Heart right ventricle (tissue), 16 donors: ENCODE results near the gene SLC35F3. TPM values are rescaled to one million over a fixed set of nuclear protein-coding genes. Genes with fewer than 3 reads are reported as not detected.

ENCODE experiments used
- ATAC-seq, 8 donors: fragments of 200-7000 bp; cut with Tn5 transposase; one replicate each; pipeline ENCODE4 v1.9.1; 2020; ENCODE audit warnings: mild to moderate bottlenecking in 8 of 8, moderate library complexity in 8 of 8, moderate number of reproducible peaks in 1 of 8
- DNase-seq, 2 donors: peaks; one replicate each; pipeline ENCODE4 v3.0.0-alpha.2; 2020
- H3K27ac ChIP-seq, 10 donors: fragments of 200-600 bp; sonication (generic) in 2 of 10; one replicate each; pipeline versions ENCODE4 v1.5.0 to v1.8.0; 2020 to 2022; ENCODE audit warnings: mild to moderate bottlenecking in 3 of 10
- H3K27me3 ChIP-seq, 7 donors: fragments of 200-600 bp; one replicate each; pipeline ENCODE4 v1.8.0; 2021 to 2022; ENCODE audit warnings: mild to moderate bottlenecking in 2 of 7
- H3K36me3 ChIP-seq, 9 donors: fragments of 200-600 bp; sonication (generic) in 1 of 9; one replicate each; pipeline versions ENCODE4 v1.5.0 to v1.8.0; 2020 to 2022; ENCODE audit warnings: mild to moderate bottlenecking in 2 of 9
- H3K4me1 ChIP-seq, 9 donors: fragments of 200-600 bp; sonication (generic) in 1 of 9; one replicate each; pipeline versions ENCODE4 v1.5.0 to v1.8.0; 2020 to 2022; ENCODE audit warnings: mild to moderate bottlenecking in 4 of 9
- H3K4me3 ChIP-seq, 10 donors: fragments of 200-600 bp; sonication (generic) in 2 of 10; one replicate each; pipeline versions ENCODE4 v1.5.0 to v1.8.0; 2020 to 2022; ENCODE audit warnings: mild to moderate bottlenecking in 7 of 10, moderate library complexity in 2 of 10
- H3K9me3 ChIP-seq, 11 donors: fragments of 200-600 bp in 10 of 11; sonication (generic) in 2 of 11; one replicate each; pipeline versions ENCODE4 v1.5.0 to v1.8.0; 2013 to 2022; ENCODE audit warnings: mild to moderate bottlenecking in 2 of 11, control low read depth in 1 of 11, moderate library complexity in 1 of 11
- CTCF ChIP-seq, 9 donors: fragments of 200-600 bp; sonication (generic) in 2 of 9; IDR thresholded peaks; one replicate each; pipeline versions ENCODE4 v1.5.0 to v1.8.0; 2021 to 2022; ENCODE audit warnings: antibody characterized with exemption in 9 of 9, mild to moderate bottlenecking in 5 of 9, moderate library complexity in 1 of 9
- WGBS, 2 donors: extraction: QIAGEN DNeasy Blood & Tissue Kit; methylation state at CpG; one replicate each; pipeline ENCODE4 v1.1.7; 2013; ENCODE audit warnings: inconsistent platforms in 1 of 2; 5-methylcytosine and 5-hydroxymethylcytosine counted together
- intact Hi-C, 10 donors: fragments of 100-400 bp; cut with DNase I; formaldehyde crosslinking; loops; one replicate each; pipeline versions ENCODE4 v1.11.1 to v1.14.2; 2022
- polyA plus RNA-seq, 2 donors: library from polyadenylated mRNA; stranded (reverse); fragments of 200-250 nt; gene quantifications; one replicate each; pipeline ENCODE4 v1.2.3, GENCODE V29; 2013
- total RNA-seq, 10 donors: library from RNA; stranded (reverse); fragmentation: NEBNext Ultra II Directional in 3 of 10; extraction: Animal tissue kit (Norgen Biotek cat#: 25700) in 3 of 10; gene quantifications; one replicate each; pipeline versions ENCODE4 v1.2.1 to v1.2.4, GENCODE V29; 2021 to 2023
- donor health status: Arrhythmogenic right ventricular cardiomyopathy.
- donor health status: ischemic (EF 13 %, LVEDD 7.1; RV severe dilation, severe dysfunction).
- donor health status: healthy with polysubstance abuse.
- donor health status: DM: no; HTN: yes; CAD: no.
- donor health status: DM: no; HTN: no; CAD: no.
- donor health status: ischemic (EF 25% LVEDD 6.9; RV normal size, moderate dysfunction).
- donor health status: ischemic (EF 25% LVEDD 5.7; RV mildly dilated, moderate dysfunction).
- donor health status: healthy.
- donor health status: DM: yes; HTN: yes; CAD: no.
- donor health status: Ischemic cardiomyopathy.
- donor health status: ischemic (EF 35%, LVEDD 5.7; RV mildly dilated, moderate dysfunction).
- donor health status: nonischemic (EF 11% LVEDD 7.7; RV severe dilation, severe dysfunction).
- donor health status: DM: yes; HTN: yes; CAD: no.
- donor health status: PGD.
- donor health status: ischemic (EF 29% LVEDD 5.4; RV normal size, mild dysfunction).
- donor health status: nonischemic (EF 23%, LVEDD 6.1; RV moderate dilation, normal function).

The SLC35F3 gene
- total and polyA plus RNA-seq, 12 donors = 0.04 to 0.09 (median 0.09) TPM; not detected in 9

- no peak for DNase-seq
- Histone ChIP-seq H3K27me3 (peaks cover 0 to 34% (median 20%) of the 10 kb centered on the region in 7 donors), H3K4me1 (no peaks in the 10 kb centered on the region), H3K36me3 (no peaks in the 10 kb centered on the region), H3K27ac (no peak overlapping the region), H3K9me3 (peaks cover 0 to 27% (median 4%) of the 10 kb centered on the region in 11 donors), H3K4me3 (no peak overlapping the region)
- ATAC-seq = no peak
- TF ChIP-seq CTCF (IDR thresholded peaks at IDR 0.05) = no peak
- intact Hi-C loops = no loop called here
- WGBS, 2 donors = 92 to 96% methylated on average over 2 of the region's 2 CpGs
Measured at GRCh38 chr1:234292548-234292947, 388.1 kb downstream of the SLC35F3 start.

GRCh38 chr1:234294109-234294817 is 389.8 kb downstream of the SLC35F3 start:
- H3K27ac ChIP-seq = no peak overlapping the region
- no peak for ATAC-seq
- DNase-seq = no peak
- no peaks in the 10 kb centered on the region for H3K4me1 ChIP-seq
- no peak for TF ChIP-seq CTCF (IDR thresholded peaks at IDR 0.05)
- intact Hi-C loops = no loop called here
- 74% methylated on average over 14 of the region's 14 CpGs for WGBS, 2 donors
- peaks cover 0 to 40% (median 24%) of the 10 kb centered on the region in 7 donors for H3K27me3 ChIP-seq
- peaks cover 0 to 25% (median 4%) of the 10 kb centered on the region in 11 donors for H3K9me3 ChIP-seq
- H3K36me3 ChIP-seq = no peaks in the 10 kb centered on the region
- H3K4me3 ChIP-seq = no peak overlapping the region

DNA sequence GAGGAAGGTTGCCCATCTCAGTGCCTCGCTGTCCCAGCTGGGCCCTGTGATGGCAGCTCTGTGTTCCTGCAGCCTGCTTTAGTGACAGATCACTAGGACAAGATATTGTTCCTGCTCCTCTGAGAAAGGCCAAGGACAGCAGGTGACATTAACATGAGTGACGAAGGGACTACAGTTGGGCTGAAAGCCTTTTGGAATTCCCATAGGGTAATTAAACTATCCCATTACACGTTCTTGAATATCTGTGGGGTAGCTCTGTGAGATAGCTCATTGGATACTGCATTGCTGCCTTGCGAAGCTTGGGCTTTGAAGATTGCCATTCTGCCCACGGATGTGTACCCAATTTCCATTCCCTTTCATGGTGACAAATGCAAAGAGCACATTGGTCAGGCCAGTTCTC is 390.6 kb downstream of the SLC35F3 start:
- no peak for DNase-seq
- intact Hi-C loops = no loop called here
- H3K4me3 ChIP-seq = no peak overlapping the region
- no peaks in the 10 kb centered on the region for H3K4me1 ChIP-seq
- no peak for TF ChIP-seq CTCF (IDR thresholded peaks at IDR 0.05)
- peaks cover 0 to 22% (median 3%) of the 10 kb centered on the region in 11 donors for H3K9me3 ChIP-seq
- 59 to 65% methylated on average over 5 of the region's 5 CpGs for WGBS, 2 donors
- H3K36me3 ChIP-seq = no peaks in the 10 kb centered on the region
- no peak for ATAC-seq
- H3K27me3 ChIP-seq = peaks cover 0 to 40% (median 24%) of the 10 kb centered on the region in 7 donors
- H3K27ac ChIP-seq = no peak overlapping the region

DNA sequence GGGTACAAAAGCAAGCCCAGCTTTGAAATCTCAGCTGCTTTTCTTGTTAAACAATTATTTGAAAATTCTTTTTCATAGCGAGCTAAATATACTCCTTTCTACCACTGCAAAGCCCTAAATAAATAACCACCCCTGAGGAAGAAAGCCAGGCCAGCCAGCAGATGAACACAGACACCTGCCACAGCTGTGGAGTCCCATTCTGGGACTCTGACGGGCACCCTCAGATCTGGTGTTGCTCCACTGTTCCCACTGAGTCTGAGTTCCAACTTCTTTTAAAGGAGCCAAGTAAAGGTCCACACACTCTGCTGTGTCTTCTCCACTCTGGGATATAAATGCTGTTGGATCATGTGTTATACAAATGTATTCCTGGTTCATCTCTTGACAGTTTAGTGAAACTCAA is 391.1 kb downstream of the SLC35F3 start:
- H3K4me1 ChIP-seq = no peaks in the 10 kb centered on the region
- intact Hi-C loops = no loop called here
- no peaks in the 10 kb centered on the region for H3K36me3 ChIP-seq
- H3K27ac ChIP-seq = no peak overlapping the region
- 81 to 89% methylated on average over 2 of the region's 2 CpGs for WGBS, 2 donors
- ATAC-seq = no peak
- no peak for DNase-seq
- peaks cover 0 to 17% (median 0%) of the 10 kb centered on the region in 11 donors for H3K9me3 ChIP-seq
- no peak overlapping the region for H3K4me3 ChIP-seq
- H3K27me3 ChIP-seq = peaks cover 0 to 40% (median 24%) of the 10 kb centered on the region in 7 donors
- no peak for TF ChIP-seq CTCF (IDR thresholded peaks at IDR 0.05)
